Endometrium (tissue), 2 donors: ENCODE results near the gene GRIK4.

Experiments used
- FAIRE-seq: peaks from 2 replicates; lab custom pipeline; 2012; peaks lifted over from hg19 to GRCh38; lab: Jason Lieb, UNC
- donor health status: control.
- donor health status: control.

The GRIK4 gene

DNA sequence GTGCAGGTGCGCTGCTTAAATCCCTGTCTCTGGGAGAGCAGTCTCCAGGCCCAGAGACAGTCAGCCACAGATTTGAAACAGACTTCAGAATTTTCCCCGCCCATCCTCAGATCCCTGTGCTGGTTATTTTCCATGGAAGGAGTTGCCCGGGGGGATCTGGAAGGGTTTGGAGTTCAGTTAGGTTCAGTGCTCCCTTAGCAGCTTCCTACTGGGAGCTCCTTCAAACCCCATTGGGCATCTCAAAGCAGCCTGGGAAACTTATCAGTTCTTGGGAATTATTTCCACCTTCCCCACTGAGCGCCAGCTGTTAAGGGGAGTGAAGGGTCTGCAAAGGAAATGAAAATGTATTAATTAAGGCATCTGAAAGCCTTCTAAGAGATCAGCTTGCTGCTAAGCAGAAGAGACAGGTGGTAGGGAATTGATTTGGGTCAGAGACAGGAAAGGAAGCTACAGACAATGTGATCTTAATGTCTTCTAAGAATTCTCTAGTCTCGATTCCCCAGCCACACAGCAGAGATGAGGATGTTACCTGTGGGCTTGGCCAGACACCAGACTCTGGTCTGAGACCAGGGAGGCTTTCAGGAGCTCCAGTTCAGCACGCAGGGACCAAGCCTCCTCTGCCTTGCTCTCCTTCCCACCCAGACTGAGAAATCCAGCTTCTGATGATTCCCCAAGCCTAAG lies 406.2 kb downstream of the GRIK4 start:
- FAIRE-seq, result no peak

DNA sequence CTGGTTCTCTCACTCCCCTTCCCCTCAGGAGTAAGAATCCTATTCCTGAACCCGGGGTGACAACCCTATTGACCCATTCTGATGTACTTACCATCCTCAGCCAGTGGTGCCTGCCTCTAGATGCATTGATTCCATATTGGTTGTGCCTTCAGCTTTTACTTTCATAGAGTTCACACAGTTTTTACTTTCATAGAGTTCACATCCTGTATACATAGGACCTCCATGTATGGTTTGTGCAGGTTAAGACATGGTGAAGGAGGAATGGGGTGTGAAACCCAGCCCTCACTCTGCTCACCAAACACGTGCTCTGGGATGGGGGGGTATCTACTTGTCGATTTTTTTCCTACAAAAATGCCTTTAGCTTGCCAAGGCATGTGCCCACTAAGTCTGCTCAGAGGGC lies 406.7 kb downstream of the GRIK4 start:
- no peak for FAIRE-seq

DNA sequence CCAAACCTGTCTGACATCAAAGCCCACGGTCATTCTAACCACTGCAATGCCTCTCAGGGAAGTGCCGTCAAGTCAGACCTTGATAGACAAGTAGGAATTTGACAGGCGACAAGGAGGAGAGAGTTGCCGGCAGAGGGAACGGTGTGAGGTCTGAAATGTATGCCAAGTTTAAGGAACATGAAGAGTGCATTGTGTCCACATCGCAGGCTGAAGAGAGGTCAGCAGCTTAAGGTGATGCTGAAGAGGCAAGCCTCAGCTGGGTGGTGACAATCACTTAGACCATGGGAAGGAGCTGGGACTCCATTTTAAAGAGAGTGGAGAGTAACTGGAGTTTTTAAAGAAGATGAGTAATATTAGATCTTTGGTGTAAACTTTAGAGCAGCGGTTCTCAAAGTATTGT lies 407.5 kb downstream of the GRIK4 start:
- no peak for FAIRE-seq

DNA sequence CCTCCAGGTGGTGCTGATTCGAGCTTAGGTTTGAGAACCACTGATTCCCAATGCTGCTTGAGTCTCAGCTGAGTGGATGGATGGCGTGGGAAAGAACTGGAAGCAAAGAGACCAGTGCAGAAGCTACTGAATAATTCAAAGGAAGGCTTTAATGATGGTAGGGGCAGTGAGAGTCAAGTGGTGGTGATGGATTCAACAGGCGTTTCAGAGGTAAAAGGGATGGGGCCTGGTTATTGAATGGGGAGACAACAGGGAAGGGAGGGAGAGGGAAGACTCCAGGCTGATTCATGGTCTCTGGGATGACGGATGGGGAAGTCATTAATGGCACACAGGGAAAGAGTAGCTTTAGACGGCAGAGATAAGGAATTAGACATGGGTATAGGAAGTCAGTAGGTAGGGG lies 408.0 kb downstream of the GRIK4 start:
- no peak for FAIRE-seq

DNA sequence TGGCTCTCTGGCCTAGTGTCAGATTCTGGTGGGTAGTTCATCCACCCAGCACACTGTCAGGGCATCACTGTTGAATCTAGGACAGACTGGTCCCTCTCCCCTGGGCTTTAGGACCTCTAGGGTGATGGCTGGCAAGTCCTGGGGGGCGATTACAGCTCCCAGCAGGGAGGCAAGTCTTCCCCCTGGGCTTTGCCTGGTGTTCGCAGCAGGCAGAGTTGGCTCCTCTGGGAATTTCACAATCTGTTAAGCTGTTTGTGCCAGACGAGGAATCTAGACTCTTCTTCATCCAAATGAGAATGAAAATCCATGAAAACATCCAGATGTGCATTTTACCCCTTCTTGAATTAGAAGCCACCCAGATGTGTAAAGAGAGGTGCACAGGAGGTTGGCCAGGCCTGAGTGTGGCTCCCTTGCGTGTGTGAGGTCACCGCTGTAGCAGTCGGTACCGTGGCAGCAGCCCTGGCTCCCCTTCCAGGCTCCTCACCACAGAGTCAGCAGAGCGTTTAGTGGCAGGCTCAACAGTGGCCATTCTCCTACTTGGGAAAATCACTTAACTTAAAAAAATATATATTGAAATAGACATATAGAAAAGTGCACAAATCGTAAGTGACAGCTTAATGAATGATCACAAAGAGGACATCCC lies 412.4 kb downstream of the GRIK4 start:
- no peak for FAIRE-seq

DNA sequence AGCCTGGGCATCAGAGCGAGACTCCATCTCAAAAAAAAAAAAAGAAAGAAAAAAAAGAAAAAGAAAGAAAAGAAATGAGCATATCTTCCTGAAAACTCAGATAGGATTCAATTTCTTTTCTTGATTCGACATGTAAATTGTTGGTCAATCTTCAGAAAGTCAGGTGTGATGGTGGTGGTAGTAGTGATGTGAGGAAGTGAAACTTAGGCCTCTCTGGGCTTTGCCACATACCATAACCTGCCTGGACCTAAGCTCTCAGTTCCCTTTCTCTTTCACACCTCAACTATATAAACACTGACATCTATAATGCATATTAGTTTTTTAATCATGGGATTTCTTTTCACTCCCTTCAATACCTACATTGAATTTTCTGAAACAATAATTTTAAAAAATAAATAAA lies 414.4 kb downstream of the GRIK4 start:
- no peak for FAIRE-seq

DNA sequence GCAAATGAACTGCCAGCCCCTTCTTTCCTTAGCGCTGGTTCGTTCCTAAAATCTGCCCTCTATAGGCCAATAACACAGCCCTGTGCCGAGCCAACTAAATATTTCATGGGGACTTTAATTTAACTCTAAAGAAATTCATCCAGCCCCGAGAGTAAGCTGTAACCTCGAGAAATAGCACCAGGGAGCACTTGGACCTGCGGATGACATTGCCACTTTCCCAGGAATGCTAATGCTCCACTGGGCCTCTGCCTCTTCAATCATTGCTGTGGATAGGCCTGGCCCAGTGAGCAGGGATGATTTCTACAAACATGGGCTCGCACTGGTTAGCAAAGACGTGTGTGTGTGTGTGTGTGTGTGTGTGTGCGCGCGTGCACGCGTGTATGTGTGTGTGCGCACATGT lies 417.1 kb downstream of the GRIK4 start:
- no peak for FAIRE-seq

DNA sequence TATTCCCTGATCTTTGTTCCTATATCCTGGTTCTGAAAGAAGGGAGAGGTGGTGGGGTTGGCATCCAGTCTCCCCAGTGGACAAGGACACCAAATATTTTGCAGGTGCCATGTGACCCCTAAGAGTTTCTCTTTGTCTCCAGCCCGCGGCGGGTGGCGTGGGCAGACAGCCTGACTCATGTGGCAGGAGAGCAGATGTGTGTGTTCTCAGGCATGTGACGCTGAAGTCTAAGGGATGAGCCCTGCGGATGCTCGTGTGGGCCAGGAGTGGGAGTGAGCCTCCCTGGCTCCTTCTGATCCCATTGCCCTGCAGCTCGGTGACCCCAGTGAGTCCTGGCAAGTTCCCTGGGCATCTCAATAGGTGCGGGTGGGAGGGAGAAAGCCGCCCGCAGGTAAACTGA lies 417.5 kb downstream of the GRIK4 start:
- no peak for FAIRE-seq

DNA sequence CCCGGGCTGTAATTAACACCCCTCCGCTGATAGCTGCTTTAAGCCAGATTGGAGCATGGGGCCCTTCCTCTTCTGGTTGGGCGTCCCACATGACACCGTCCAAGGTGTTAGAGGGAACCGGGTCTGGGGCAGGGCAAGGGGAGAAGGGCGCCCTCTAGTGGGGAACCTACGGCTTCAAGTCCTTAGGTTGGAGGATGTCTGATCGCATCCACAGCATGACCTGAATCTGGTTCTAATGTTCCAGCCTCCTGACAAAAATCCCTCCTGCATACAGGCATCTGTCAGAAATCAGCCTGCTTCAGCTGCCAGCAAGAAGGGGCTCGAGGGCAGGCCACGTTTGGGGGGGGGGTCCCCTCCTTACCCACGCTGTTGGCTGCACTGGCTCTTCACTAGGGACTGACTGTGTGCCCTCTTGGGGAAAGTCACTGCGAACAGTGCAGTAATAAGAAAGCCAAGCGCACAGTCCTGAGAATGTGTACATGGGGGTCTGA lies 418.2 kb downstream of the GRIK4 start:
- FAIRE-seq, result no peak

DNA sequence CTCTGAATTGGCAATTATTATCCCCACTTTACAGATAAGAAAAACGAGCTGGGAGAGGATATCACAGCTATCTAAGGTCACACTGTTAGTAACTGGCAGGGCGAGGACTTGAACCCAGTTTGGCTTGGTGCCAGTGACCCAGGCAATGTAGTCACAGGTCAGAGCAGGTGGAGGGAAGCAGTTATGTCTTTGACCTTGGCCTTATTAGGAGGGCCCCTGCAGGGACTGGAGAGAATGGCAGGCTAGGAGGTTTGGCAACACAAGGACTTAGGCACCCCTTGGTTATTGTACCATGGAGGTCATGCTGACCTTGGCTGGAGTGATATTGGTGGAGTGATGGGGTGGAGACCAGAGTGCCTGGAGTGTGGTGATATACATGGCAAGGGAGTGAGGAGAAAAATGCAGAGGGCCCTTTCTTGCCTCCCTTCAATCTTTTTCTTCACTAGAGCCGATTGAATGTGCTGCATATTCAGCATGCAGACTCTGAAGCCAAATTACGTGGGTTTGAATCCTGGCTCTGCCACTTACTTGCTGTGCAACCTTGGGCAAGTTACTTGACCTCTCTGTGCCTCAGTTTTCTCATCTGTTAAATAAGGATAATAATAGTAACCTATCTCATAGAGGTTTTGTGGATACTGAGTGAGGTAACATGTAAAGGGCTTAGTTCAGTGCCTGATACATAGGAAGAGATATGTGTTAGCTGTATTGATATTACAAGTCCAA lies 419.7 kb downstream of the GRIK4 start:
- no peak for FAIRE-seq

DNA sequence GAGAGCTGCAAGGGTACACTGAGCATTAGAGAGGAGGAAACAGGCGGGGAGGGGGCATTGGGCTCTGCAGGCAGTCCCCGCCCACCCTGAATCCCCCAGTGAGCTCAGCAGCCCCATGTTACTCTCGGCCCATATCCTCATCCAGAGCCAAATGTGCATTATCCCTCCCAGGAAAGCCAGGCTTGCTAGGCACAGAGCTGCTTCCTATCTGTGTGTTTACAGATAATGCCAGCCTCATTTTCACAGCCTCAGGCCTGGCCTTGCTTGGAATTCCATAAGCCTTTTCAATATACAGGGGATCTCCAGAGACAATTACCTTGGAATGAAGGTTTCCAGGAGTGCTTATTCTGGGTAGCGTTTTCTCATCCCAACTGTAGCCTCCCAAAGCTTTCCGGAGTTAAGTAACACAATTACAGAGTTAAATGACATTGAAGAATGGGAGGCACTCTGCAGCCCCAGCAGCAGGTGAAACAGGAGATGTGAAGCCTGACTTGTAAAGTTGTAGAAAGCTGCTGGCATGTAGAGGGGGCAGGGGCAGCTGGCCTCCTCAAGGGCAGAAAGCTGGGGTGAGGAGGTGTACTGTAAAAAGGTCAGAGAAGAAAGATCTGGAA lies 420.9 kb downstream of the GRIK4 start:
- FAIRE-seq, result no peak

DNA sequence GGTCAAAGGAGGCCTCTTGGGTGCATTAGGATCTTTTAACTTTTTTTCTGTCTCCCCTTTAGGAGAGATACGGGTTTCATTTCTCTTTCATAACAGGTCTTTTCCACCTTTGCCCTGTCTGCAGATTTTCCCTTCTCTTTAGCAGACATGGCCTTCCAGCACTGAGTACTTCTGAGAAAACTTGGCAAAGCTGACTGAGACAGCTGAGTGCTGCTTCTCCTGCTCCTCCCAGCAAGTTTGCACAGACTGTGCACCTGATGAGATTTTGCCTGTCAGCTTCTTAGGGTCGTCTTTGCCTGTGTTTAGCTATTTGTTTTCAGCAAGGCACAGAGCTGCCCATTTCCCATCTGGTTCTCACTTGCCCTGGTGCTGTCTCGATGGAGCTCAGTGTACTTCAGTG lies 424.8 kb downstream of the GRIK4 start:
- FAIRE-seq, result no peak

DNA sequence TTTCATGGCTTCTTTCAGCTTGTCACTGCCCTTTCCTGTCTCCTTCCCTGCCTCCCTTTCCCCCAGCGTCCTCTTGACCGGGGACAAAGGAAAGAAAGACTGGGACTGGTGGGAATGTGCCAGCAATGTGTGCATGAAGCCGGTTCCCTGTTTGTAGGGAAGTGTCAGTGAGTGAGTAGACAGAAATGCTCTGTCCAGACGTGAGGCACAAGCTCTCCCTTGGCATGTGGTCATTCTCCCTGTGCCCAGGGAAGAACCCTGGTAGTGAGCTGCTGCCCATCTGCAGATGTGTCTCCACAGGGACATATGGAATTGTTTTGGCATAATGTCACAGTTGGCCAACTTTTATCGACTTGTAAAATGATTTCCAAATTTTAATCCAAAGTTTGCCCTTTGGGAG lies 426.0 kb downstream of the GRIK4 start:
- no peak for FAIRE-seq

DNA sequence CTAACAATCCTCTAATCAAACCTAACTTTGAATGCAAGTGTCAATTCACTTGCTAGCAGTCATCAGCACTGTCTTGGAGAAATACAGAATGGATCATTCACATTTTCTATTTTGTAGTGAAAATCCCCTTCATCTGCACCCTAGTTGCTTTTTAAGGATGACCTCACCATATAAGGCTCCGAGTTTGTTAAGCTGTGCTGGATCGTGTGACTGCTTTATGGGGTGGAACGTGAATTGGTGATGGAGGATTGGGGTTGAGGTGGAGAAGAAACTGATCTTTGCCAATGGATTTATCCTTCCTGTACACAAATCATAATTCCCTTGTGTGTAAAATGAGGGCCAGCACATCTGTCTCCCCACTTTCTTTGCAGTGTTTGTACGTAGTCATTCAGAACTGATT lies 426.7 kb downstream of the GRIK4 start:
- FAIRE-seq, result no peak

DNA sequence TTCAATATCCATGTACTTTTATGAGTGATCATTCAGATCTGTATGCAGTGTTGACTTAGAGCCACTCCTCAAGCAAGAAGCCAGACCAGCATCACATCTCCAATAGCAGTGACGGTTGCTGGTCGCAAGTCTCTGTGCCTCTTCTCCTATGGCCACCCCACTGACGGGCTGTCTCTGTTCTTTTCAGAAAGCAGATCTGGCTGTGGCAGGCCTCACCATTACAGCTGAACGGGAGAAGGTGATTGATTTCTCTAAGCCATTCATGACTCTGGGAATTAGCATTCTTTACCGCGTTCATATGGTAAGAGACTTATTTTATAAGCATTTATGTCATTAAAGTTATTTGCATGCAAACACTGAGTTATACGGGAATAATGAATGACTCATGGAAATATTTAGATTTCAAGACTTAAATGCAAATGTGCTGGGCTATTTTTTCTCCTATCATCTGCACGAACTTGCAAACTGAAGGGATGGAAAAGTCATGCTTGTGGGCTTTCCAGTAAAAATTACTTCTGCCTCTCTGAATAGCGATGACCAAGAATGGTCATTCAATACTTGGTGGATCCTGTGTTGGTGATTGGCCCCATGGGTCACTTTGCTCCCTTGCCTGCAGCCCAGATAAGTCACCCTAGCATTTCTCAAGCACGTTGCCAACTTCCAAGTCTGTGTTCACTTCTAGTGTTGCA lies 428.8 kb downstream of the GRIK4 start:
- FAIRE-seq, result no peak

DNA sequence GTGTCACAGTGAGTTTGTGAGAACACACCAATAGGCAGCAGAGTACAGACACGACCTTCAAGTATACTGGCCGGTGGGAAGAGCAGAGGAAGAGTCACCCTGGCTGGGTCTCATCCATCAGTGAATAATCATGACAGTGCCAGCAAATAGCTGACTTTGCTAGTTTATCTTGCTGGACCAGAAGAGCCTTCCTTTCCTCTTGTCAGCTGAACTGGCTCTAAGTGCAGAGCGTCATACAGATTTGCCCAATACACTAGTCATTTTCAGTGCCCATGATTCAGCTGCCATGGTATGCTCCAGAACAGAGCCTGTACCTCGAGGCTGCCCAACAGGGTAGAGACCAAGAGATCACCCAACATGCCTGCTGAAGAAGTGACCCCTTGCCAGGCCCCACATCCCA lies 429.5 kb downstream of the GRIK4 start:
- FAIRE-seq, result no peak

DNA sequence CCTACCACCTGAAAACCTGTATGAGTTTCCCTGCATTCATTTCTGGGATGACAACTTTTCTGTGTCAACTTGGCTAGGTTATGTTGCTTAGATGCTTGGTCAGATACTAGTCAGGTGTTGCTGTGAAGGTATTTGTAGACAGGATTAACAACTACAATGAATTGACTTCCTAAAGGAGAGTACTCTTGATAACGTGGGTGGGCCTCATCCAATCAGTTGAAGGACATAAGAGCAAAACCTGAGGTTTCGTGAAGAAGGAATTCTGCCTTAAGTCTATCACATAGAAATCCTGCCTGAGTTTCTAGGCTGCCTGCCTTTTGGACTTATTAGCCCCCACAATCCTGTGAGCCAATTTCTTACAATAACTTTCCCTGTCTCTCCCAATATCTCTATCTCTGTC lies 431.2 kb downstream of the GRIK4 start:
- no peak for FAIRE-seq

DNA sequence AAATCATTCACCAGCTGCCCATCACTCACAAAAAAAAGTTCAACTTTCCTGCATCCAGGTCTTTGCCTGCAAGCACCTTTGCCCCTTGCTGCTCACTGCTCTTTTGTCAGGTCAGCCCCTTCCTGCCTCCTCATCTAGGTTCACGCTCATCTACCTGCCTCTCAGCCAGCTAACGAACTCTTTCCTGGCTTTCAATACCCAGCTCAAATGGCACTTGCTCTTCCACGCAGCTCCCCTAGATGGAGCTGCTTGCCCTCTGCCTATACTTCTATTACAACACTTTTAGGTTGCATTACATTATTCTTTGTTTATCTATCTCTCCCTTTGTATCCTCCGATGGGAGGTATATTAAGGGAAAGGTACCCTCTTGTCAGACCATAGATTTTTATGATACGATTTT lies 433.5 kb downstream of the GRIK4 start:
- FAIRE-seq, result no peak

DNA sequence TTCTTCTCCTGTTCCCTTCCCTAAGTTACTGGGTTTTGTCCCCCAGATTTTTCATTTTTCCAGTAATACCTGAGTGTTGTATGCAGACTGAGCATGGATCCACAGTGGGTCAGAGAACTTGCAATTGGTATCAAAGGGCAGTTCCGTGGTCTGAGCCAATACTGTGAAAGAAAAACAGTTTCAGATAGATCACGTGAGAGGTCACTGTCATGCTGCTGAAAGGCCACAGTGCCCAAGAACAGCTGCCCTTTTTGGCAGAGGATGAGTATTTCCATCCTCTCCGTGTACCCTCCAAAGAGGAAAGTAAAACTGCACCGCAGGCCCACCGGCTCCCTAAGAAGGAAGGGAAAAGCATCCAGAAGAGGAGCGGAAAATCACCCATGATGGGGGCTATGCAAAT lies 439.3 kb downstream of the GRIK4 start:
- no peak for FAIRE-seq

DNA sequence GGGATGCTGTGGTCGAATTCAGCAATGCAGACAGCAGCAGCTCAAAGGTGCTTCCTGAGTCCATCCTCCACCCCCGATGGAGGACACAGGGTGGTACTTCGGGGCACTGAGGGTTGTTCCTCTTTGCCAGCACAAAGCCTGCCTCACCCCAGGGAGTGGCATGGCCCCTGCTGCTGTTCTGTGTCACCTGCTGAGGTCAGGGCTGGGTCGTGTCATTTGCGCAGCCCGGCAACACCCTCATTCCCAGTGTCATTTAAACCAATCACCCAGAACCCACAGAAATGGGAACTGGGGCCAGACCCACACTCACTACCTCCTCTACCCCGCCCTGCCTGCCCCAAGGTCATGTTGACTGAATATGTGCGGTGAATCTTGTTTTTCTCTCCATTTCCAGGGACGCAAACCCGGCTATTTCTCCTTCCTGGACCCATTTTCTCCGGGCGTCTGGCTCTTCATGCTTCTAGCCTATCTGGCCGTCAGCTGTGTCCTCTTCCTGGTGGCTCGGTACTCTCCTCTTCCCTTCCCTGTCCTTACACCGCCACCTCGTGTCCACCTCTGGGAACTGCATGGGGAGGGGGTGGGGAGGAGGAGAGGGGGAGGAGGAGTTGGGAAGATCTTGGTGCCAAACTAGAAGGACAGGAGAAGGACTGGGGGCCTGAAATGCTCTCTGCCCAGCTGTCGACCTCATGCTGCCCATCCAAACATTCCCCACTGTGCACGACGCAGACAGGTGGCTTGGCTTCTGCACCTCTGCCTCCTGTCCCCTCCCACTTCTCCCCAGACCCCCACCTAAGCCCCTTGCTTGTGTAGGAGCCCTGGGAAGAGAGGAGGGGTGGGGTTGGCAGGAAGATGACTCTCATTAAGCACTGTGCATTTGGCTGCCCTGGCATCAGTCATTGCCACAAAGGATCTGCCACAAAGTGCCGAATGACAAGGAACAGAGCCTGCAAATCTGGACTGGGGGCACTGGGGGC lies 441.2 kb downstream of the GRIK4 start:
- no peak for FAIRE-seq

DNA sequence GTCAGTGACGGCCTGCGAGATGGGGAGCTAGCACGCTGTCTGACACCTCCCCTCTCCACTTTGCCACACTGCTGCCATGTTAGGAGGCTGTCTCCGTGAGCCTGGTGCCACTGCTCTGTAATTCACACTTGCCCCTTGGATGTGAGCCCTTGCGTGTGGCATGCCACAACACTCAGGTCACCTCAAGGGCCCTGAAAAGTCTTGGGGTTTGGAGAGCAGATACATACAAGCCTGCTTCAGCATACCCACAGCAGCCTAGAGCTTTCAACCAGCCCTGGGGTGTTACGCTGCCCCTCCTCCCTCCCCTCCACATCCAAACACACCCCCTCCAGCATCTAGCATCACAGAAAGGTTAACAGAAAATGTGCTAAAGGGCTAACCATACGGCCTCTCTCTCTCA lies 442.8 kb downstream of the GRIK4 start:
- no peak for FAIRE-seq
